DND-41 (cell line): Measurements from ENCODE around the gene GSDMA.

ENCODE experiments used
- ATAC-seq: fragments of 200-7000 bp; cut with Tn5 transposase; 3 replicates; pipeline ENCODE4 v1.9.1; 2021; ENCODE audit warnings: low read depth; ENCODE audit not compliant: insufficient read depth
- DNase-seq: peaks from one replicate; pipeline ENCODE4 v3.0.0-alpha.2; 2020
- H2AFZ ChIP-seq: 2 replicates; pipeline ENCODE4 v1.6.0; 2012; ENCODE audit warnings: low read depth, low read length
- H3K27ac ChIP-seq: 2 replicates; pipeline ENCODE4 v1.5.1; 2012; ENCODE audit warnings: low read length, inconsistent platforms
- H3K27me3 ChIP-seq: fragments of 200-600 bp; sonication (generic); 2 replicates; pipeline ENCODE4 v1.6.0; 2012; ENCODE audit warnings: low read length, mild to moderate bottlenecking, inconsistent platforms; ENCODE audit not compliant: insufficient read depth, poor library complexity
- H3K36me3 ChIP-seq: 2 replicates; pipeline ENCODE4 v1.5.1; 2012; ENCODE audit warnings: low read length, inconsistent platforms; ENCODE audit not compliant: insufficient read depth
- H3K4me1 ChIP-seq: 2 replicates; pipeline ENCODE4 v1.5.1; 2012; ENCODE audit warnings: mild to moderate bottlenecking, low read length; ENCODE audit not compliant: insufficient read depth
- H3K4me2 ChIP-seq: 2 replicates; pipeline ENCODE4 v1.6.0; 2012; ENCODE audit warnings: mild to moderate bottlenecking, moderate library complexity, low read length, inconsistent platforms; ENCODE audit not compliant: insufficient read depth
- H3K4me3 ChIP-seq, 2 experiments: fragments of 200-600 bp in 1 of 2; shearing (Covaris generic) in 1 of 2; 2 replicates each; pipeline ENCODE4 v1.5.1; 2012 to 2016; ENCODE audit warnings: inconsistent platforms in 2 of 2, low read length in 2 of 2, mild to moderate bottlenecking in 2 of 2, low read depth in 1 of 2, moderate library complexity in 1 of 2
- H3K79me2 ChIP-seq: 2 replicates; pipeline ENCODE4 v1.6.0; 2012; ENCODE audit warnings: low read length, inconsistent platforms; ENCODE audit not compliant: insufficient read depth
- H3K9ac ChIP-seq: 2 replicates; pipeline ENCODE4 v1.6.0; 2012; ENCODE audit warnings: low read depth, mild to moderate bottlenecking, inconsistent platforms, low read length, moderate library complexity
- H3K9me3 ChIP-seq: 2 replicates; pipeline ENCODE4 v1.5.1; 2012; ENCODE audit warnings: low read length, moderate library complexity, mild to moderate bottlenecking, inconsistent platforms; ENCODE audit not compliant: insufficient read depth, severe bottlenecking
- H4K20me1 ChIP-seq: 2 replicates; pipeline ENCODE4 v1.6.0; 2012; ENCODE audit warnings: low read length; ENCODE audit not compliant: insufficient read depth
- EZH2 ChIP-seq: IDR thresholded peaks from 3 replicates; pipeline ENCODE4 v1.6.1; 2012; ENCODE audit warnings: borderline replicate concordance, low read depth, mild to moderate bottlenecking, moderate library complexity, low read length, inconsistent platforms; ENCODE audit not compliant: severe bottlenecking
- TF ChIP-seq, protein P1 (sequence below): IDR thresholded peaks from 2 replicates; pipeline ENCODE4 v1.5.1; 2012; ENCODE audit warnings: borderline replicate concordance, low read length, moderate library complexity, mild to moderate bottlenecking; ENCODE audit not compliant: poor library complexity, severe bottlenecking; ENCODE audit errors: extremely low read depth

GSDMA gene

DNA sequence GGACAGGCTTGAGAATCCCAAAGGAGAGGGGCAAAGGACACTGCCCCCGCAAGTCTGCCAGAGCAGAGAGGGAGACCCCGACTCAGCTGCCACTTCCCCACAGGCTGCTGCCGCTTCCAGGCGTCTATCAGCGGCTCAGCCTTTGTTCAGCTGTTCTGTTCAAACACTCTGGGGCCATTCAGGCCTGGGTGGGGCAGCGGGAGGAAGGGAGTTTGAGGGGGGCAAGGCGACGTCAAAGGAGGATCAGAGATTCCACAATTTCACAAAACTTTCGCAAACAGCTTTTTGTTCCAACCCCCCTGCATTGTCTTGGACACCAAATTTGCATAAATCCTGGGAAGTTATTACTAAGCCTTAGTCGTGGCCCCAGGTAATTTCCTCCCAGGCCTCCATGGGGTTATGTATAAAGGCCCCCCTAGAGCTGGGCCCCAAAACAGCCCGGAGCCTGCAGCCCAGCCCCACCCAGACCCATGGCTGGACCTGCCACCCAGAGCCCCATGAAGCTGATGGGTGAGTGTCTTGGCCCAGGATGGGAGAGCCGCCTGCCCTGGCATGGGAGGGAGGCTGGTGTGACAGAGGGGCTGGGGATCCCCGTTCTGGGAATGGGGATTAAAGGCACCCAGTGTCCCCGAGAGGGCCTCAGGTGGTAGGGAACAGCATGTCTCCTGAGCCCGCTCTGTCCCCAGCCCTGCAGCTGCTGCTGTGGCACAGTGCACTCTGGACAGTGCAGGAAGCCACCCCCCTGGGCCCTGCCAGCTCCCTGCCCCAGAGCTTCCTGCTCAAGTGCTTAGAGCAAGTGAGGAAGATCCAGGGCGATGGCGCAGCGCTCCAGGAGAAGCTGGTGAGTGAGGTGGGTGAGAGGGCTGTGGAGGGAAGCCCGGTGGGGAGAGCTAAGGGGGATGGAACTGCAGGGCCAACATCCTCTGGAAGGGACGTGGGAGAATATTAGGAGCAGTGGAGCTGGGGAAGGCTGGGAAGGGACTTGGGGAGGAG, 52.5 kb downstream of the GSDMA start, which contains the start of gene CSF3:
Gene CSF3 (plus strand): TSS at position 436 of the 993 bp plus-strand sequence. CDS start 35 bp downstream, at position 471.
- no peak for DNase-seq
- ATAC-seq, result no peak
- no peak within 1 kb of the TSS for H3K4me3 ChIP-seq
- H3K27me3 ChIP-seq, result no peaks in the 10 kb centered on the region
- H3K36me3 ChIP-seq, result peaks cover 16% of the 10 kb centered on the region
- H3K4me1 ChIP-seq, result peaks cover 6% of the 10 kb centered on the region
- H3K4me2 ChIP-seq, result no peak within 1 kb of the TSS
- no peaks in the 10 kb centered on the region for H3K9me3 ChIP-seq
- no peaks in the 10 kb centered on the region for H3K79me2 ChIP-seq
- H4K20me1 ChIP-seq, result no peaks in the 10 kb centered on the region
- no peak within 1 kb of the TSS for H3K9ac ChIP-seq
- TF ChIP-seq EZH2, result no peak
- TF ChIP-seq, protein P1, sequence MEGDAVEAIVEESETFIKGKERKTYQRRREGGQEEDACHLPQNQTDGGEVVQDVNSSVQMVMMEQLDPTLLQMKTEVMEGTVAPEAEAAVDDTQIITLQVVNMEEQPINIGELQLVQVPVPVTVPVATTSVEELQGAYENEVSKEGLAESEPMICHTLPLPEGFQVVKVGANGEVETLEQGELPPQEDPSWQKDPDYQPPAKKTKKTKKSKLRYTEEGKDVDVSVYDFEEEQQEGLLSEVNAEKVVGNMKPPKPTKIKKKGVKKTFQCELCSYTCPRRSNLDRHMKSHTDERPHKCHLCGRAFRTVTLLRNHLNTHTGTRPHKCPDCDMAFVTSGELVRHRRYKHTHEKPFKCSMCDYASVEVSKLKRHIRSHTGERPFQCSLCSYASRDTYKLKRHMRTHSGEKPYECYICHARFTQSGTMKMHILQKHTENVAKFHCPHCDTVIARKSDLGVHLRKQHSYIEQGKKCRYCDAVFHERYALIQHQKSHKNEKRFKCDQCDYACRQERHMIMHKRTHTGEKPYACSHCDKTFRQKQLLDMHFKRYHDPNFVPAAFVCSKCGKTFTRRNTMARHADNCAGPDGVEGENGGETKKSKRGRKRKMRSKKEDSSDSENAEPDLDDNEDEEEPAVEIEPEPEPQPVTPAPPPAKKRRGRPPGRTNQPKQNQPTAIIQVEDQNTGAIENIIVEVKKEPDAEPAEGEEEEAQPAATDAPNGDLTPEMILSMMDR, result no peak
- no peak within 1 kb of the TSS for H2AFZ ChIP-seq
- no peak within 1 kb of the TSS for H3K27ac ChIP-seq

DNA sequence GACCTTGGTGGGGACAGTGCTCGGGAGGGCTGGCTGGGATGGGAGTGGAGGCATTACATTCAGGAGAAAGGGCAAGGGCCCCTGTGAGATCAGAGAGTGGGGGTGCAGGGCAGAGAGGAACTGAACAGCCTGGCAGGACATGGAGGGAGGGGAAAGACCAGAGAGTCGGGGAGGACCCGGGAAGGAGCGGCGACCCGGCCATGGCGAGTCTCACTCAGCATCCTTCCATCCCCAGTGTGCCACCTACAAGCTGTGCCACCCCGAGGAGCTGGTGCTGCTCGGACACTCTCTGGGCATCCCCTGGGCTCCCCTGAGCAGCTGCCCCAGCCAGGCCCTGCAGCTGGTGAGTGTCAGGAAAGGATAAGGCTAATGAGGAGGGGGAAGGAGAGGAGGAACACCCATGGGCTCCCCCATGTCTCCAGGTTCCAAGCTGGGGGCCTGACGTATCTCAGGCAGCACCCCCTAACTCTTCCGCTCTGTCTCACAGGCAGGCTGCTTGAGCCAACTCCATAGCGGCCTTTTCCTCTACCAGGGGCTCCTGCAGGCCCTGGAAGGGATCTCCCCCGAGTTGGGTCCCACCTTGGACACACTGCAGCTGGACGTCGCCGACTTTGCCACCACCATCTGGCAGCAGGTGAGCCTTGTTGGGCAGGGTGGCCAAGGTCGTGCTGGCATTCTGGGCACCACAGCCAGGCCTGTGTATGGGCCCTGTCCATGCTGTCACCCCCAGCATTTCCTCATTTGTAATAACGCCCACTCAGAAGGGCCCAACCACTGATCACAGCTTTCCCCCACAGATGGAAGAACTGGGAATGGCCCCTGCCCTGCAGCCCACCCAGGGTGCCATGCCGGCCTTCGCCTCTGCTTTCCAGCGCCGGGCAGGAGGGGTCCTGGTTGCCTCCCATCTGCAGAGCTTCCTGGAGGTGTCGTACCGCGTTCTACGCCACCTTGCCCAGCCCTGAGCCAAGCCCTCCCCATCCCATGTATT, 53.5 kb downstream of the GSDMA start:
- no peak for DNase-seq
- Histone ChIP-seq H3K27me3 (no peaks in the 10 kb centered on the region), H3K36me3 (peaks cover 22% of the 10 kb centered on the region), H3K27ac (no peak overlapping the region), H4K20me1 (no peaks in the 10 kb centered on the region), H3K9me3 (no peaks in the 10 kb centered on the region), H3K4me1 (peaks cover 6% of the 10 kb centered on the region), H3K79me2 (no peaks in the 10 kb centered on the region), H3K9ac (no peak overlapping the region), H3K4me3 (no peak overlapping the region), H2AFZ (no peak overlapping the region), H3K4me2 (no peak overlapping the region)
- ATAC-seq, result no peak
- no peak for TF ChIP-seq EZH2
- TF ChIP-seq, protein P1, result no peak

DNA sequence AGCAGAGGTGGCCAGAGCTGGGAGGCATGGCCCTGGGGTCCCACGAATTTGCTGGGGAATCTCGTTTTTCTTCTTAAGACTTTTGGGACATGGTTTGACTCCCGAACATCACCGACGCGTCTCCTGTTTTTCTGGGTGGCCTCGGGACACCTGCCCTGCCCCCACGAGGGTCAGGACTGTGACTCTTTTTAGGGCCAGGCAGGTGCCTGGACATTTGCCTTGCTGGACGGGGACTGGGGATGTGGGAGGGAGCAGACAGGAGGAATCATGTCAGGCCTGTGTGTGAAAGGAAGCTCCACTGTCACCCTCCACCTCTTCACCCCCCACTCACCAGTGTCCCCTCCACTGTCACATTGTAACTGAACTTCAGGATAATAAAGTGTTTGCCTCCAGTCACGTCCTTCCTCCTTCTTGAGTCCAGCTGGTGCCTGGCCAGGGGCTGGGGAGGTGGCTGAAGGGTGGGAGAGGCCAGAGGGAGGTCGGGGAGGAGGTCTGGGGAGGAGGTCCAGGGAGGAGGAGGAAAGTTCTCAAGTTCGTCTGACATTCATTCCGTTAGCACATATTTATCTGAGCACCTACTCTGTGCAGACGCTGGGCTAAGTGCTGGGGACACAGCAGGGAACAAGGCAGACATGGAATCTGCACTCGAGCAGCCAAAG, 54.7 kb downstream of the GSDMA start:
- Histone ChIP-seq H3K4me1 (peaks cover 6% of the 10 kb centered on the region), H3K36me3 (peaks cover 35% of the 10 kb centered on the region)
- TF ChIP-seq, protein P1, result no peak
- no peak for TF ChIP-seq EZH2

More for the DNA sequence above, 54.7 kb downstream of the GSDMA start:
- no peaks in the 10 kb centered on the region for H3K27me3 ChIP-seq
- H3K27ac ChIP-seq, result no peak overlapping the region
- H3K79me2 ChIP-seq, result no peaks in the 10 kb centered on the region
- ATAC-seq (no peak), DNase-seq (no peak)
- H3K4me3 ChIP-seq, result no peak overlapping the region
- H4K20me1 ChIP-seq, result no peaks in the 10 kb centered on the region
- H3K9ac ChIP-seq, result no peak overlapping the region
- no peak overlapping the region for H2AFZ ChIP-seq
- no peak overlapping the region for H3K4me2 ChIP-seq
- H3K9me3 ChIP-seq, result no peaks in the 10 kb centered on the region
